NCI-H460 (cell line): ENCODE results near the gene GAS5. TPM values are rescaled to one million over a fixed set of nuclear protein-coding genes. Genes with fewer than 3 reads are reported as not detected.
"Not testable (repeated sequence)": the region's sequence is repeated elsewhere in the genome, so short reads cannot be mapped to it uniquely, and the experiment has no call there.

Source experiments
- DNase-seq: peaks from one replicate; pipeline ENCODE4 v3.0.0-alpha.2; 2016; ENCODE audit warnings: low read depth; ENCODE audit errors: extremely low read depth
- total RNA-seq: library from RNA; depleted of rRNA; stranded (reverse); fragments of >200 nt; shearing (Covaris generic); gene quantifications from 2 replicates; pipeline ENCODE4 v1.2.3, GENCODE V29; 2014

The GAS5 gene
- total RNA-seq, 1 experiment from 2014 or later = 2,952 TPM

DNA sequence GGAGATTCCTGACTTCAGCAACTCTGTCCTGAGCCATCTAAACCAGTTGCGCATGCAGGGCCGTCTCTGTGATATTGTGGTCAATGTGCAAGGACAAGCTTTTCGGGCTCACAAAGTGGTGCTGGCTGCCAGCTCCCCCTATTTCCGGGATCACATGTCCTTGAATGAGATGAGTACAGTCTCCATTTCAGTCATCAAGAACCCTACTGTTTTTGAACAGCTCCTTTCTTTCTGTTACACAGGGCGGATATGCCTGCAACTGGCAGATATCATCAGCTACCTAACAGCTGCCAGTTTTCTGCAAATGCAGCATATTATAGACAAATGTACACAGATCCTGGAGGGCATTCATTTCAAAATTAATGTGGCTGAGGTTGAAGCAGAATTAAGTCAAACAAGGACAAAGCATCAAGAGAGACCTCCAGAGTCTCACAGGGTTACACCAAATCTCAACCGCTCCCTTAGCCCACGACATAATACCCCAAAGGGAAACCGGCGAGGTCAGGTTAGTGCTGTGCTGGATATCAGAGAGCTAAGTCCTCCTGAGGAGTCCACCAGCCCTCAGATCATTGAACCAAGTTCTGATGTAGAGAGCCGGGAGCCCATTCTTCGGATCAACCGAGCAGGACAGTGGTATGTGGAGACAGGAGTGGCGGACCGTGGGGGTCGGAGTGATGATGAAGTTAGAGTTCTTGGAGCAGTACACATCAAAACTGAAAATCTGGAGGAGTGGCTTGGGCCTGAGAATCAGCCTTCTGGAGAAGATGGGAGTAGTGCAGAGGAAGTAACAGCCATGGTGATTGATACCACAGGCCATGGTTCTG is 2.7 kb upstream of the GAS5 start:
- DNase-seq = no peak

DNA sequence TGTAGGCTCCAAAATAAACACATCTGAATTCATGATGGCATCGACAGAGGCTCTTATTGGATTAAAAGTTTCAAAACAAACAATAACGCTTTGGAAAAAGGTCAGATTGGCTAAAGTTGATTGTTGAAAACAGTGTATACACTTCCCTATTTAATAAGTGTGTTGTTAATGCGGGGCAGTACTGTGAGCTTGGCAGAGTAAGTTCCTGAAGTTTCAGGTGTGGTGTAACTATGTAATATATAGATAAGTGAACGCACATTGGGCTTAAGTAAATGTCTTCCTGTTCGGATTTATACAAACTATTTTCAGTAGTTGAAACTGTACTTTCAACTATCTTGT is 1.2 kb upstream of the GAS5 start:
- DNase-seq = no peak

DNA sequence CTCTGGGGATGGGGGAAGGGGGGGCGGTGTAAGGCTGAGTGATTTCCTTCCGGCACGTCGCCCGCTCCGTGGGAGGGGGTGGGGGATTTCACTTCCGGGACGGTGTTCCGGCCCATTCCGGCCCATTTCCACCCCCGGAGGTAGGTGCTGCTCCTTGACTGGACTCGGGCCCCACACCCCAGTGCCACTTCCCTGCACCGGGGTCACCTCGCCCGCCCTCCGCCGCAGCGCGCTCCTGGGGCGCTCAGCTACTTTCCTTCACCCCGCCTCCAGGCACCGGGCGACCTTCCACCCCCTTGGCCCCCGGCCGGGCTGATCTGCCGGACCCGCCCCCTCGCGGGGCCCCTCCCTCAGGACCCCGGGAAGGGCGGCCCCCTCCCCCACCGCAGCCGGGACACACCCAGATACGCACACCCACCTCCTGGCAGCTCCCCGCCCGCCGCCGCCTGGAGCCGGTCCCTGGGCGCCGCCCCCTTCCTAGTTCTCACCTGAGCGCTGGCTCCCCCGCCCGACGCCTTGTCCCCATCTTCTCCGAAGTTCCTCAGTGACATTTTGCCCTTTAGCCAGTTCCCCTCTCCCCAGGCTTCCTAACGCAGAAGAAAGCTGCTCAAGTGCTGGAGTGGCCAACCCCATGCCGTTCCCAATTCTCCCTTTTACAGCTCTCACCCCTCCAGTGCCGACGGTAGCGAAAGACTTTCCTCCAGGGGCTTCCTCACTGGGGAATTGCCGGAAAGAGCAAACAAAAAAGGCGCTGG is 654 bp upstream of the GAS5 start, which contains the start of gene ZBTB37:
TSS of gene ZBTB37 (plus strand) at position 115 of the 755 bp plus-strand sequence. CDS start 1,846 bp downstream, outside the sequence.
- DNase-seq = peak; percentile 84

DNA sequence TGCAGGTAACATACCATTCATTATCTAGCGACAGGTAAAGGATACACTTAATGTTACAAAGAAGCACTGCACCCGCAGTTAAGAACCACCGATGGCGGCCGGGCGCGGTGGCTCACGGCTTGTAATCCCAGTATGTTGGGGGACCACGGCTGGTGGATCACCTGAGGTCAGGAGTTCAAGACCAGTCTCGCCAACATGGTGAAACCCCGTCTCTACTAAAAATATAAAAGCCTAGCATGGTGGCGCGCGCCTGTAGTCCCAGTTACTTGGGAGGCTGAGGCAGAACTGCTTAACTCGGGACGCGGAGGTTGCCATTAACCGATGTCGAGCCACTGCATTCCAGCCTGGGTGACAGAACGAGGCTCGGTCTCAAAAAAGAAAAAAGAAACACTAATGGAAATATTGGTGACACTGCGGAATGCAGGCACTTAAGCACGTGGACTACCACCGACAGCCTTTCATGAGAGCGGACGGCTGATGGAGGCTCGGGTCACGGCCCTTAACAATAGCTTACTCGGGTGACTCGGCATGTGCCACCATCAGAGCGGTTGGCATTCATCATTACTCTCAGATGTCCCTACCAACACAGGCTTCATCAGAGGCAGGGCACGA is 542 bp downstream of the GAS5 start:
- no peak for DNase-seq

DNA sequence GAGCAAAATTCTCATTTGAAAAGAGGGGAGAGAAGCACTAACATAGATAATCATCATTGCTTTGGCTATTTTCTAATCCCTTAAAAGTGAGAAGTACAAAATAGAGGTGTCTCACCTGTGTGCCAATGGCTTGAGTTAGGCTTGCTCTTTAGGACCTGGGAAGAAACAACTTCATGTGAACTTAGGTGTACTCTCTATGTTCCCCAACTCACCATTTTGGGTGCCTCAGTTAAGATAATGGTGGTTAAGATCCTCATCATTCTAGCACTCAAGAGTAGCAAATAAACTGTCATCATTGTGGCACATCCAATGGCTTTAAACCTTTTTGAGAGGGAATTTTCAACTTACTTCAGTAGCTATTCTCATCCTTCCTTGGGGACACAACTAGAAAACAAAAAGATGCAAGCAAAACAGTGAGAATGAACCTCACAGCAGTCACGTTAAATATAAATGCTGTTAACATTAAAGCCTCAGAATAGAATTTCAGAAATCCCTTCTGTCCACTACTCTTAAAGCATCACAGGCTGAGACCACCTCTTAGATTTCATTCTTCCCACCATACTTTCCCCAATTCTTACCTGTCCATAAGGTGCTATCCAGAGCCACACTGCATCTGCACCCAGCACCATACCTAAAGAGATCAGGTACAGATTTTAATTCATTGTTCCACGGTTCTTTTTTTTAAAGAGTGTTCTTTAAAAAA is 1.2 kb downstream of the GAS5 start:
- DNase-seq = no peak

DNA sequence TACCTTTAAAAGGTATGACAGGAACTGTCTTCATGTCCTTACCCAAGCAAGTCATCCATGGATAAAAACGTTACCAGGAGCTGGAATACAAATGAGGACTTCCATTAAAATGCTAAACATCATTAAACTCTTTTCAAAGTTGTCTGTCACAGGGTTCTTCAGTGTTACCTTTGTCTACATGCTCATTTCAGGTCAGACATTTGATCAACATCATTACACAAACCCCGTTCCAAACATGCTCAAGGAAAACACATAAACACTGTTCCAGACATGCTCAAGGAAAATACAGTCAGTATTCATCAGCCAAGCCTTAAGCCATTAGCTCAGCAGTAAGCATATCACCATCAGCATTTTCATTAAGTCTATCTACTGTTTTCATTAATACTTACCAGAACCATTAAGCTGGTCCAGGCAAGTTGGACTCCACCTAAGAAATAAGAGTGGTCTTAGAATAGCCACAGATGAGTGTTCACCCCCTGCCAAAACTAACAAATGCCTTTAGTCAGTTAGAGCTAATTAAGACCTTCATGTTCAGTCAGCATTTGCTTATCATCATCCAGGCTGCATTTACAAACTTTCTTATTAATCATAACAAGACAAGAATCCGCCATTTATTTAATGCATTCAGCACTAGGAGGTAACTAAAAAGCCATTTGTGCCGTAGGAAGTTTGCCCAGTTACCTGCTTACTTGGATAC is 2.2 kb downstream of the GAS5 start:
- DNase-seq = no peak

DNA sequence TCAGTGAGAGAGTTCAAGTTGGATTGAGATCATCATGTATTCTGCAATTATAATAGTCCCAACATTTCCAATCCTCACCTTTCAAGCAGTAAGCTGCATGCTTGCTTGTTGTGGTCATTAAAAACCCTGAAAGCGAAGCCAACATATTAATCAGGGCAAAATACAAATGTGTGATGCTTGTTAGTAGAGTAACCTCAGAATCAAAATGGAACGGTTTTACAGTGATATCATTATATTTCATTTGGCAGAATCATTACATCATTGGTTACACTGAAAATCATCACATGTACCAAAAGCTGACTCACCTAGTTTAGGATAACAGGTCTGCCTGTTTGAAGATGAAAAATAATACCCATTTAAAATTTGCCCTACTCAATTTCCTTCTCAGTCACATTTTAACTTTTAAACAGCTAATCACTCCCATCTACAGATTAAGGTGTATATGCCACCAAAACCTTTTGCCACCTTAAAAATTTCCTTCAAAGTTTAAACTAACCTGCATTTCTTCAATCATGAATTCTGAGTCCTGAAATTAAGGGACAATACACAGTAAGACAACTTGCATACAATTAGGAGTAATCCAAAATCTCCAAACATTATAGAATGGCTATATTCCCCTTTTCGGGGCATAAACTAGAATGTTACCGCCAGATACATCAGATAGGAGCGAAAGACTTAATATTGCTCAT is 3.5 kb downstream of the GAS5 start:
- no peak for DNase-seq

DNA sequence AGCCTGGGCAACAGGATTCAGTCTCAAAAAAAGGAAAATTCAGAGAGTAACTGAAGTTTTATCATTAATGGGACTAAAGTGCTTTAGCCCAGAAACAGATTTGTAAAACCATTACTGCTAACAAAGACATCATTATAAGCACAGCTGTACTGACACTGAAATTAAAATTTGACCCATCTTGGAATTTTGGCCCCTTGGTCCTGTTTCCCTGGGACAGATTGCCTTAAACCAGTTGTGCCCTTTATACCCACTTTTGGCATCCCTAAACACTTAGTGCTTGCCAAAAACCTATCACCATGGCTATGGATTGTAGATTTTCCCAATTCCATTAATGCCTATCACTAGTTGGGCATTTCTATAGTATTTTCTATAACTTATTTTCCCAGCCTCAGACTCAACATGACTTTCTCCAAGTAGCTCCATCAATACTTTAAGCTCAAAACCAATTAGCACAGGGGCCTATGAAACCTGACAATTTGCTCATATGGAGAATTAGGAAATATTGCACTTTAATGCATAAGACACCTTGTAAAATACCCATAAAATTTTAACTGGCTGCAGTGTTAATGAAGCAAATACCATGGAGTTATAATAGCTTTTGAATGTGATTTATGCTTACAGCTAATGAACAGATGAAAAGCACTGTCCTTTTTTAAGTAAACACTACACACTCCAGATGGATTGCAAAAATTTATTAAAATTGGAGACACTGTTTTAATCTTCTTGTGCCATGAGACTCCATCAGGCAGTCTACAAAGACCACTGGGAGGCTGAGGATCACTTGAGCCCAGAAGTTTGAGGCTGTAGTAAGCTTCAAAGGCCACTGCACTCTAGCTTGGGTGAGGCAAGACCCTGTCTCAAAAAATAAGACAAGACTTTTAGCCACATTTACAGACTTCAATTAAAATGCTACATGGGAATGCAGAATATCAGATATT is 4.3 kb downstream of the GAS5 start:
- DNase-seq = no peak

DNA sequence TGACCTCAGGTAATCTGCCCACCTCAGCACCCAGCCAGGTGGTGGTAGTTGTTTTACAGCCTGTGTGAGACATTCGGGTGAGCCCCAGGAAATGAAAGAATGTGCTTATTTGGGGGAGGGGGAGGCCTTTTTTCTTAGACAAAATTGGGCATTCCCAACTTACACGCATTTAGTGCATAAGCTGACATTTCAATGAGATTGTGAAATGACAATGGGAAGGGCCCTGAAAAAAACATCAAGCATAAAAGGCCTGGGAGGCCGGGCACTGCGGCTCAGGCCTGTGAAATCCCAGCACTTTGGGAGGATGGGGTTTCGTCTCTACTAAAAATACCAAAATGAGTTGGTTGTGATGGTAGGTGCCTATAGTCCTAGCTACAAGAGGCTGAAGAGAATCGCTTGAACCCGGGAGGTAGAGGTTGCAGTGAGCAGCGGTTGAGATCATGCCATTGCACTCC is 5.0 kb downstream of the GAS5 start:
- no peak for DNase-seq

DNA sequence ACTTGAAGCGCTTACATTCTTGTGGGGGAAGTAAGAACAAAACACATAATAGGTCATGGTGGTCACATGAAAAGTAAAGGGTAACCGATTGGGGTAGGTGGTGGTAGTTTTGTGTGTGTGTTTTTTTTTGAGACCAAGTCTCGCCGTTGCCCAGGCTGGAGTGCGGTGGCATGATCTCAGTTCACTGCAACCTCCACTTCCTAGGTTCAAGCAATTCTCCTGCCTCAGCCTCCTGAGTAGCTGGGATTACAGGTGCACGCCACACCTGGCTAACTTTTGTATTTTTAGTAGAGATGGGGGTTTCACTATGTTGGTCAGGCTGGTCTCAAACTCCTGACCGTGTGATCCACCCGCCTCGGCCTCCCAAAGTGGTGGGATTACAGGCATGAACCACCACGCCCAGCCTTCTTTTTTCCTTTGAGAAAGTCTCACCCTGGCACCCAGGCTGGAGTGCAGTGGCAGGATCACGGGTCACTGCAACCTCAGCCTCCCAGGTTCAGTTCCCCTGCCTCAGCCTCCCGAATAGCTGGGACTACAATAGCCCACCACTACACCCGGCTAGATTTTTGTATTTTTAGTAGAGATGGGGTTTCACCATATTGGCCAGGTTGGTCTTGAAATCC is 5.5 kb downstream of the GAS5 start:
- DNase-seq = not testable (repeated sequence)

DNA sequence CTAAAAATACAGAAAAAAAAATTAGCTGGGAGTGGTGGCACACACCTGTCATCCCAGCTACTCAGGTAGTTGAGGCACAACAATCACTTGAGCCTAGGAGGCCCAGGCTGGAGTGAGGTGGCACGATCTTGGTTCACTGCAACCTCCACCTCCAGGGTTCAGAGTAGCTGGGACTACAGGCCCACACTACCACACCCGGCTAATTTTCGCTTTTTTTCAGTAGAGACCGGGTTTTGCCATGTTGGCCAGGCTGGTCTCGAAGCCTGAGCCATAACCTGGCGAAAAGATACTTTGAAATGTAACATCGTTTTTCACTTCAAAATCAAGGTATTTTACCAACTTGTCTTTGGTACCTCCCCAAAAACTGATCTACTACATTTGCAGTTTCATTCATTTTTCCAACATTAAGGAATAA is 6.1 kb downstream of the GAS5 start:
- DNase-seq = no peak

DNA sequence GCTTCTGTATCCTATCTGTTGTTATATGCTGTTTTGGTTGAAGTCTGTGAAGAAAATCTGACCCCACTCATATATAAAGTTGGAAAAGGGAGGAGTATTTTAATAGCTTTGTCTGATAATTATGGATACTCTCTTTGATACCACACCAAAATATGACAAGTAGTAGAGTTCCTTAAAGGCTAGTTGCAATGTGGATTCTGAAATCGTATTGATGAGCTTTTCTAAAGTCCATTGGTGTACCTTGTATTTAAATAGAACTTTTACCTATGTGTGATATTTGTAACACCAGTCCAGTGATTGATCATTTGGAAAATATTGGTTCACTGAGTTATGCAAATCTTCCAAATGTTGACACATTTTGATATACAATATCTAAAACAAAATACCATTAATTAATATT is 7.7 kb downstream of the GAS5 start:
- no peak for DNase-seq

DNA sequence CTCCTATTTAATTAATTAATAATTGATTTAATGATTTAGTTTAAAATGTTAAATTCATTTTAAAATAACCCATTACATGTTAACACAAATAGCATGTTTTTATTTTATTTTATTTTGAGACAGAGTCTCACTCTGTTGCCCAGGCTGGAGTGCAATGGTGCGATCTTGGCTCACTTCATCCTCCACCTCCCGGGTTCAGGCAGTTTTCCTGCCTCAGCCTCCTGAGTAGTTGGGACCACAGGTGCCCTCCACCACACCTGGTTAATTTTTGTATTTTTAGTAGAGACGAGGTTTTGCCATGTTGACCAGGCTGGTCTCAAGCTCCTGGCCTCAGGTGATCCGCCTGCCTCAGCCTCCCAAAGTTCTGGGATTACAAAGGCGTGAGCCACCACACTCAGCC is 8.2 kb downstream of the GAS5 start:
- not testable (repeated sequence) for DNase-seq

DNA sequence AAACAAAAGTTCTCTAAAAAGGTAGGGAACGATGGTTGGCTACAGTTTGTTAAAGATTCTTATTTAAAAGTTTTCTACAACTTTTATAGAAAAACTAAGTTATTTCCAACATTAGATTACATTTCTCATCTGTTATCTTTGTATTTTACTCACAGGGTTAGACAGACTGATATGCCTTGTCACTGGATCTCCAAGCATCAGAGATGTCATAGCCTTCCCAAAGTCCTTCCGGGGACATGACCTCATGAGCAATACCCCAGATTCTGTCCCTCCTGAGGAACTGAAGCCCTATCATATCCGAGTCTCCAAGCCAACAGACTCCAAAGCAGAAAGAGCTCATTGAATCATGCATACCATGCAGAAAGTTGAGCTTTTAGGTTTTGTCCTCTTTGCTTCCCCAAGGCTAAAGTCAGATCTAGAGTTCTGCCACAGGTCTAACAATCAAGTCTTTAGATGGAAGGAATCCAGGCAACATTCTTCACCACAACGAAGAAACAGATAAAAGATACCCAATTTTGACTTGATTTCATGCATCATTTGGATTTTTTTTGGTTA is 10.3 kb downstream of the GAS5 start:
- DNase-seq = no peak

DNA sequence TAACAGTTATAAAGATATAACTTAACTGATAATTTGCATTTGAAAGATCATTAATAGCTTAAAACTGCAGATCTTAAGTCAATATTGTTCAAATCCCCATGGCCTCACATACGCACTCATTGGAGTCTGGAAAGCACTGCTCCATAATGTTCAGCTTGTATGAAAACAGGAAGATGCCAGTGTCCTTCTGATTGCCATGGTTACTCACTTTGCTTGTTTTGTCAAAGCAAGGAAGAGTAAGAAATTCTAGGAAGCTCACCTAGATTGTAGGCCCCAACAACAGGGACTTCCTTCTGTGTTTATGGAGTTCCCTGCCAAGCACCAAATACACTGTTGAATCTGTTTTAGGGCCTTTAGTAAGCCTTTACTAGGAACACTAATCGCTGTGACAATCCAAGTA is 10.9 kb downstream of the GAS5 start:
- no peak for DNase-seq

DNA sequence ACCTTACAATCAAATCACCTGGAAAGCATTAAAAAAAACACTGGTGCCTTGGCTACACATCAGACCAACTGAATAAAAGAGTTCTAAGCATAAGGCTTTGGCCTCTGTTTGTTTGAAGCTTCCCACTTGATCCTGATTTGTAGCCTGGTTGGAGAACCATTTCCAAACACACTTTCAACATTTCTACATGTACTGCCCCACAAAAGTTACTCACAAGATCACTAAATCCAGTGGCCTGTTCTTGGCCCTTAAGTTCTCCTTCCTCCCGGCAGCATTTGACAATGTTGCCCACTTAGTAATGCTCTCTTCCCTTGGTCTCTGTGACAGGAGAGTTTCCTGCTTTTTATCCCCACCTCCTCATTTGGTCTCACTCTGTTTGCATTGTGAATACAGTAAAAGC is 11.8 kb downstream of the GAS5 start:
- DNase-seq = no peak

DNA sequence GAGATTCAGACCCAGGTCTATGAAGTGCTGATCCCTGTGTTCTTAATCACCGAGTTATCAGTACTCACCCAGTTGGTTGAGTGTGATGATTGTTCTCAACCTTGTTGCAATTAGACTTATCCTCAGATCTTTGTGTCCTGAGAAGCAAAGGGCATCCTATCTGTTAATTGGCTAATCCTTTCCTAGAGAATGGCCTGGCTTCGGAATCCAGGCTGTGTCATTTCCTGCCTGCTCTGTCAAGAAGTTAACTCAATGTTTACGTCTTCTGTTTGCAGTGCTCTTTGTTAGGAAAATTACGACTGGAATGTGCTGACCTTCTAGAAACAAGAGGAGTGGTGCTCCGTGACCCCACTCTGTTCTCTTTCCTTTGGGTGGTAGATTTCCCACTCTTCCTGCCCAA is 14.7 kb downstream of the GAS5 start:
- DNase-seq = no peak

DNA sequence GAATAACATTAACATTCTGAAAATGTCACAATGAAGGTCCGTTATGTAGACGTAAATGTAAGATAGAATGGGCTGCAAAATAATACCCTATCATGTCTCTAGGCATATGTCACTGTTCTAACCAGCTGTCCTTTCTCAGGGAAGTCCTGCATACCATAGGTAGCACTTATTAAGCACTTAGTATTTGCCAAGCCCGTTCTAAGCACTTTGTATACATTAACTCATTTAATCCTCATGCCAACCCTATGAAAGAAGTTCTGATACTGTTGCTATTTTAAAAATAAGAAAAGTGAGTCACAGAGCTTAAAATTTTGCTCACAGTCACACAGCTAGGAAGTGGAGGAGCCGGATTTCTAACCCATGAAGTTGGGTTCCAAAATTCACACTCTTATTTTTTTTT is 15.7 kb downstream of the GAS5 start:
- DNase-seq = no peak
